Right lobe of liver (tissue), 6 donors: ENCODE measurements around the gene PRKN. TPM values are rescaled to one million over a fixed set of nuclear protein-coding genes. Genes with fewer than 3 reads are reported as not detected.

Source experiments
- ATAC-seq, 4 donors: fragments of 200-7000 bp; cut with Tn5 transposase; one replicate each; pipeline ENCODE4 v1.9.1; 2020; ENCODE audit warnings: mild to moderate bottlenecking in 4 of 4, moderate library complexity in 4 of 4
- DNase-seq, 3 donors: peaks; one replicate each; pipeline ENCODE4 v3.0.0-alpha.2; 2020
- H3K27ac ChIP-seq, 3 donors: fragments of 200-600 bp; one replicate each; pipeline ENCODE4 v1.8.0; 2022
- H3K27me3 ChIP-seq, 2 donors: fragments of 200-600 bp; one replicate each; pipeline ENCODE4 v1.8.0; 2022
- H3K36me3 ChIP-seq, 4 donors: fragments of 200-600 bp; sonication (generic) in 1 of 4; one replicate each; pipeline versions ENCODE4 v1.5.1 to v1.8.0; 2017 to 2022; ENCODE audit warnings: control low read depth in 1 of 4
- H3K4me1 ChIP-seq, 4 donors: fragments of 200-600 bp; sonication (generic) in 1 of 4; one replicate each; pipeline versions ENCODE4 v1.5.1 to v1.8.0; 2017 to 2022; ENCODE audit warnings: control low read depth in 1 of 4
- H3K4me3 ChIP-seq, 3 donors: fragments of 200-600 bp; one replicate each; pipeline ENCODE4 v1.8.0; 2022
- H3K9me3 ChIP-seq, 4 donors: fragments of 200-600 bp; sonication (generic) in 1 of 4; one replicate each; pipeline versions ENCODE4 v1.5.1 to v1.8.0; 2017 to 2022; ENCODE audit warnings: control low read depth in 1 of 4
- POLR2A ChIP-seq: fragments of 450-650 bp; IDR thresholded peaks from one replicate; pipeline ENCODE4 v1.6.1; 2017; ENCODE audit warnings: antibody characterized with exemption, mild to moderate bottlenecking
- WGBS: methylation state at CpG from one replicate; pipeline ENCODE4 v1.1.6; 2018; ENCODE audit warnings: low coverage, low lambda C conversion rate; ENCODE audit not compliant: insufficient coverage; ENCODE audit errors: missing lambda C conversion rate; 5-methylcytosine and 5-hydroxymethylcytosine counted together
- intact Hi-C, 2 donors: fragments of 100-400 bp; cut with DNase I; formaldehyde crosslinking; loops; one replicate each; pipeline versions ENCODE4 v1.11.2 to v1.14.1; 2022
- total RNA-seq, 6 experiments: library from RNA; depleted of rRNA in 2 of 6; stranded (reverse); fragments of >200 nt in 2 of 6; fragmentation: NEBNext Ultra II Directional in 3 of 6; extraction: Animal tissue kit (Norgen Biotek cat#: 25700) in 3 of 6; gene quantifications; one replicate each; pipeline versions ENCODE4 v1.1.0 to v1.2.4, GENCODE V29; 2016 to 2023
- TF ChIP-seq, protein P1 (sequence below), 4 donors: fragments of 200-600 bp in 3 of 4; fragments of 450-650 bp in 1 of 4; IDR thresholded peaks; one replicate each; pipeline versions ENCODE4 v1.5.1 to v1.8.0; 2016 to 2022; ENCODE audit warnings: antibody characterized with exemption in 4 of 4, mild to moderate bottlenecking in 2 of 4
- donor health status: DM: no; HTN: yes; CAD: no.
- donor health status: DM: no; HTN: no; CAD: no.
- donor health status: DM: no; HTN: no; CAD: no.
- donor health status: DM: no; HTN: yes; CAD: no.
- donor health status: DM: no; HTN: yes; CAD: no.

PRKN gene
- total RNA-seq, 6 experiments from 2014 or later = 1.1 to 3.7 (median 2.2) TPM

DNA sequence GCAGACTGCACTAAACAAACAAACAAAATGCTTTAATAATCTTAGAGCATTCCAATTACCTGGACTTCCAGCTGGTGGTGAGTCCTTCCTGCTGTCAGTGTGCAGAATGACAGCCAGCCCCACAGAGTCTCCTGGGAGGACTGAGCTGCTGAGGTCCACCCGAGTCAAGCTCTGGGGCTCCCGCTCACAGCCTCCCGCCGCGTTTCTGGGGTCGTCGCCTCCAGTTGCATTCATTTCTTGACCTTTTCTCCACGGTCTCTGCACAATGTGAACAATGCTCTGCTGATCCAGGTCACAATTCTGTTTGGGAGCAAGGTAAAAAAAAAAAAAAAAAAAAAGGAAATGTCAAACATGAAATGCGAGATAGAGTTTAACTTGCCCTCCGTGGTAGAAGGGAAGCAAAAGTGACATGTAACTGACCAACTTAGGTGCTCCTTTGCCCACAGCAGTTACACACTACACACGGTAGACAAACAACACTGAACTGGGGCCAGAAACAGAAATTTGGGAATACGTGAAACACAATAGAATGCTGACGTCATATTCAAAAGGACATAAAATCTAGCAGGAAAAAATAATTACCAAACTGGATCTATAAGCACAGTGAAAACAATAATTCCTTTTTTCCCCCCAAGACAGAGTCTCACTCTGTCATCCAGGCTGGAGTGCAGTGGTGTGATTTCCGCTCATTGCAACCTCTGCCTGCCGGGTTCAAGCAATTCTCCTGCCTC lies 464.9 kb downstream of the PRKN start:
- TF ChIP-seq, protein P1, sequence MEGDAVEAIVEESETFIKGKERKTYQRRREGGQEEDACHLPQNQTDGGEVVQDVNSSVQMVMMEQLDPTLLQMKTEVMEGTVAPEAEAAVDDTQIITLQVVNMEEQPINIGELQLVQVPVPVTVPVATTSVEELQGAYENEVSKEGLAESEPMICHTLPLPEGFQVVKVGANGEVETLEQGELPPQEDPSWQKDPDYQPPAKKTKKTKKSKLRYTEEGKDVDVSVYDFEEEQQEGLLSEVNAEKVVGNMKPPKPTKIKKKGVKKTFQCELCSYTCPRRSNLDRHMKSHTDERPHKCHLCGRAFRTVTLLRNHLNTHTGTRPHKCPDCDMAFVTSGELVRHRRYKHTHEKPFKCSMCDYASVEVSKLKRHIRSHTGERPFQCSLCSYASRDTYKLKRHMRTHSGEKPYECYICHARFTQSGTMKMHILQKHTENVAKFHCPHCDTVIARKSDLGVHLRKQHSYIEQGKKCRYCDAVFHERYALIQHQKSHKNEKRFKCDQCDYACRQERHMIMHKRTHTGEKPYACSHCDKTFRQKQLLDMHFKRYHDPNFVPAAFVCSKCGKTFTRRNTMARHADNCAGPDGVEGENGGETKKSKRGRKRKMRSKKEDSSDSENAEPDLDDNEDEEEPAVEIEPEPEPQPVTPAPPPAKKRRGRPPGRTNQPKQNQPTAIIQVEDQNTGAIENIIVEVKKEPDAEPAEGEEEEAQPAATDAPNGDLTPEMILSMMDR (IDR thresholded peaks at IDR 0.05) = no peak
- TF ChIP-seq POLR2A = no peak
- Histone ChIP-seq H3K4me1 (no peaks in the 10 kb centered on the region), H3K4me3 (no peak overlapping the region), H3K27ac (no peak overlapping the region), H3K27me3 (no peaks in the 10 kb centered on the region), H3K9me3 (no peaks in the 10 kb centered on the region), H3K36me3 (no peaks in the 10 kb centered on the region)
- DNase-seq (no peak), ATAC-seq (no peak)
- WGBS = 83% methylated on average over 15 of the region's 15 CpGs
- intact Hi-C loops = no loop called here

- Histone ChIP-seq H3K4me1 (no peaks in the 10 kb centered on the region), H3K9me3 (no peaks in the 10 kb centered on the region), H3K27me3 (no peaks in the 10 kb centered on the region), H3K27ac (no peak overlapping the region), H3K36me3 (no peaks in the 10 kb centered on the region), H3K4me3 (no peak overlapping the region)
- WGBS = 75% methylated on average over 1 of the region's 1 CpG
- intact Hi-C loops = no loop called here
- TF ChIP-seq POLR2A = no peak
- TF ChIP-seq, protein P1 (IDR thresholded peaks at IDR 0.05) = no peak
- DNase-seq (no peak), ATAC-seq (no peak)
Measured at GRCh38 chr6:162261598-162261997, 466.0 kb downstream of the PRKN start.

- no peak overlapping the region for H3K4me3 ChIP-seq
- ATAC-seq (no peak), DNase-seq (no peak)
- H3K36me3 ChIP-seq = no peaks in the 10 kb centered on the region
- H3K27ac ChIP-seq = no peak overlapping the region
- H3K9me3 ChIP-seq = no peaks in the 10 kb centered on the region
- no peaks in the 10 kb centered on the region for H3K27me3 ChIP-seq
- WGBS = 100% methylated on average over 1 of the region's 1 CpG
- TF ChIP-seq, protein P1 (IDR thresholded peaks at IDR 0.05) = no peak
- no peak for TF ChIP-seq POLR2A
- intact Hi-C loops = no loop called here
- H3K4me1 ChIP-seq = no peaks in the 10 kb centered on the region
Measured at GRCh38 chr6:162260027-162260426, 467.5 kb downstream of the PRKN start.

DNA sequence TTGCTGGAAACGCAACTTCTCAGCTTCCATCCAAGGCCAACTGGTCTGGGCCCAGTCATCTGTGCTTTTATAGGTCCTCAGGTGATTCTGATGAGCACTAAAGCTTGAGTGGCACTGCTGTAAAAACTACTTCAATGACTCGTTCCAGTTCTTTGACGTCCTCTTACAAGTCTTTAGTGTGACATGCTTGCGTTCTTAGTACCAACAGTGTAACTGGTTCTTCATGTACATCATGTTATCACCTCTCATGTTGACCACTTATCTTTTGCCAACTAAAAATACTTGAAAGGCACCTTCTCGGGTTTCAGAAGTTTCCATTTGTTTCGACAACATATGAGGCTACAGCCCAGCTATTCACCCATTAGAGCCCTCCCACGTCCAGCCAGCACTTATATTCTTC lies 468.9 kb downstream of the PRKN start:
- WGBS = 80% methylated on average over 7 of the region's 7 CpGs

More for the DNA sequence above, 468.9 kb downstream of the PRKN start:
- Histone ChIP-seq H3K4me1 (no peaks in the 10 kb centered on the region), H3K36me3 (no peaks in the 10 kb centered on the region), H3K27ac (no peak overlapping the region), H3K4me3 (no peak overlapping the region), H3K9me3 (no peaks in the 10 kb centered on the region), H3K27me3 (no peaks in the 10 kb centered on the region)
- intact Hi-C loops = no loop called here
- no peak for ATAC-seq
- no peak for DNase-seq
- no peak for TF ChIP-seq POLR2A
- TF ChIP-seq, protein P1 (IDR thresholded peaks at IDR 0.05) = no peak
